Measurements from ENCODE around the gene DNAAF3. TPM values are rescaled to one million over a fixed set of nuclear protein-coding genes. Genes with fewer than 3 reads are reported as not detected.

DNAAF3 gene
- total RNA-seq, 1 donor from 2014 or later: 0.90 TPM

DNA sequence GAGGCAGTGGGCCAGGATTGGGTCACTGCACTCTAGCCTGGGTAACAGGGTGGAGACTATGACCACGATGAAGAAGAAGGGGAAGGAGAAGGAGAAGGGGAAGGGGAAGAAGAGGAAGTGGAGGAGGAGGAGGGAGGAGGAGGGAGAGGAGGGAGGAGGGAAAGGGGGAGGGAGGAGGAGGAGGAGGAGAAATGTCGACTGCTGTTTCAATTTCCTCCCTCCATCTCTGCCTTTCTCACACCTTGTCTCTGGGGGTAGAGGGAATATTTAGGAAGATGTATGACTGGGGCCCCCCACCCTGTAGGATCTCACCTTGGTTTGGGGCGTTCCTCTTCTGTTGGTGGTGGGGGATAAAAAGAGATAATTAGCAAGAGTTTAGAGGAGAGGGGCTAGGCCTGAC is 21.2 kb downstream of the DNAAF3 start:
- Mint-ChIP-seq H3K36me3 (ENCODE audit: low read depth) (no peaks in the 10 kb centered on the region), H3K27me3 (ENCODE audit: low read depth) (peaks cover 46% of the 10 kb centered on the region), H3K27ac (ENCODE audit: unreplicated experiment) (no peak overlapping the region), H3K9me3 (ENCODE audit: low read depth) (no peaks in the 10 kb centered on the region), H3K4me3 (ENCODE audit: unreplicated experiment) (no peak overlapping the region), H3K4me1 (ENCODE audit: low read depth) (peaks cover 3% of the 10 kb centered on the region)
- TF ChIP-seq, protein P1, sequence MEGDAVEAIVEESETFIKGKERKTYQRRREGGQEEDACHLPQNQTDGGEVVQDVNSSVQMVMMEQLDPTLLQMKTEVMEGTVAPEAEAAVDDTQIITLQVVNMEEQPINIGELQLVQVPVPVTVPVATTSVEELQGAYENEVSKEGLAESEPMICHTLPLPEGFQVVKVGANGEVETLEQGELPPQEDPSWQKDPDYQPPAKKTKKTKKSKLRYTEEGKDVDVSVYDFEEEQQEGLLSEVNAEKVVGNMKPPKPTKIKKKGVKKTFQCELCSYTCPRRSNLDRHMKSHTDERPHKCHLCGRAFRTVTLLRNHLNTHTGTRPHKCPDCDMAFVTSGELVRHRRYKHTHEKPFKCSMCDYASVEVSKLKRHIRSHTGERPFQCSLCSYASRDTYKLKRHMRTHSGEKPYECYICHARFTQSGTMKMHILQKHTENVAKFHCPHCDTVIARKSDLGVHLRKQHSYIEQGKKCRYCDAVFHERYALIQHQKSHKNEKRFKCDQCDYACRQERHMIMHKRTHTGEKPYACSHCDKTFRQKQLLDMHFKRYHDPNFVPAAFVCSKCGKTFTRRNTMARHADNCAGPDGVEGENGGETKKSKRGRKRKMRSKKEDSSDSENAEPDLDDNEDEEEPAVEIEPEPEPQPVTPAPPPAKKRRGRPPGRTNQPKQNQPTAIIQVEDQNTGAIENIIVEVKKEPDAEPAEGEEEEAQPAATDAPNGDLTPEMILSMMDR (IDR thresholded peaks at IDR 0.05): no peak
- no peak for DNase-seq (ENCODE audit: low spot score)

DNA sequence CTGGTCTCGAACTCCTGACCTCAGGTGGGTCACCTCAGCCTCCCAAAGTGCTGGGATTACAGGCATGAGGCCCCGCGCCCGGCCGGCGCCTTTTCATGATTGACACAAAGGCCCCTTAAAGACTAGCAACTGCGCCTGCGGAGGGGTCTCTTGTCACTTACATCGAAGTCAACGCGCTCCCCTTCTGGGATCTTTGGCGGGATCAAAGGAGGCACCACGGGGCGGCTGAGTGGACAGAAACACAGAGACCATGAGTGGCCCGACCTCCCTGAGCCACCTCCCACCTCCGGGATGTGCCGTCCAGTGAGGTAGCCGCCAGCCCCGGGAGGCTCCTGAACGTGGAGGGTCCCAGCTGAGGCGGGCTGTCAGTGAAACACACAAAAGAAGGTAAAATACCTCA is 24.7 kb downstream of the DNAAF3 start:
- H3K36me3 Mint-ChIP-seq (ENCODE audit: low read depth): no peaks in the 10 kb centered on the region
- TF ChIP-seq, protein P1 (IDR thresholded peaks at IDR 0.05): no peak
- peaks cover 3% of the 10 kb centered on the region for H3K4me1 Mint-ChIP-seq (ENCODE audit: low read depth)
- no peaks in the 10 kb centered on the region for H3K9me3 Mint-ChIP-seq (ENCODE audit: low read depth)
- H3K27ac Mint-ChIP-seq (ENCODE audit: unreplicated experiment): no peak overlapping the region
- H3K27me3 Mint-ChIP-seq (ENCODE audit: low read depth): peaks cover 30% of the 10 kb centered on the region
- no peak for DNase-seq (ENCODE audit: low spot score)
- H3K4me3 Mint-ChIP-seq (ENCODE audit: unreplicated experiment): peak overlapping the region; percentile 19

DNA sequence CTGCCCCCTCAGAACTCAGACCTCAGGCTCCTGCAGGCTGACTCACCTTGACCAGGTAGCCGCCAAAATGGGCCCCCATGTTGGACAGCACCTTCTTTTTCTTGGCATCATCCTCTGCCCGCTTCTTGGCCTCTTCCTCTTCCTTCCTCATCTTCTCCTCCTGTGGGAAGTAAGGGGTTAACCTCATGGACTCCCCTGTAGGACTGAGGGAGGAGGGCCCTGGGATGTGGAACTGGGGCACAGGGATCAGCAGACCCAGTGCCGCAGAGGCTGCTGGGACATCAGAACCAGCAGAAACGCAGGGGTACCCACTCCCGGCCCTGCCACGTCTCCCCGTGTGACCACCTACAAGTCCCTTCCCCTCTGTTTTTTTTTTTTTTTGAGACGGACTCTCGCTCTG is 28.5 kb downstream of the DNAAF3 start:
- peaks cover 3% of the 10 kb centered on the region for H3K4me1 Mint-ChIP-seq (ENCODE audit: low read depth)
- no peak overlapping the region for H3K4me3 Mint-ChIP-seq (ENCODE audit: unreplicated experiment)
- H3K9me3 Mint-ChIP-seq (ENCODE audit: low read depth): no peaks in the 10 kb centered on the region
- TF ChIP-seq, protein P1 (IDR thresholded peaks at IDR 0.05): no peak
- peaks cover 21% of the 10 kb centered on the region for H3K27me3 Mint-ChIP-seq (ENCODE audit: low read depth)
- no peak overlapping the region for H3K27ac Mint-ChIP-seq (ENCODE audit: unreplicated experiment)
- no peak for DNase-seq (ENCODE audit: low spot score)
- H3K36me3 Mint-ChIP-seq (ENCODE audit: low read depth): no peaks in the 10 kb centered on the region

DNA sequence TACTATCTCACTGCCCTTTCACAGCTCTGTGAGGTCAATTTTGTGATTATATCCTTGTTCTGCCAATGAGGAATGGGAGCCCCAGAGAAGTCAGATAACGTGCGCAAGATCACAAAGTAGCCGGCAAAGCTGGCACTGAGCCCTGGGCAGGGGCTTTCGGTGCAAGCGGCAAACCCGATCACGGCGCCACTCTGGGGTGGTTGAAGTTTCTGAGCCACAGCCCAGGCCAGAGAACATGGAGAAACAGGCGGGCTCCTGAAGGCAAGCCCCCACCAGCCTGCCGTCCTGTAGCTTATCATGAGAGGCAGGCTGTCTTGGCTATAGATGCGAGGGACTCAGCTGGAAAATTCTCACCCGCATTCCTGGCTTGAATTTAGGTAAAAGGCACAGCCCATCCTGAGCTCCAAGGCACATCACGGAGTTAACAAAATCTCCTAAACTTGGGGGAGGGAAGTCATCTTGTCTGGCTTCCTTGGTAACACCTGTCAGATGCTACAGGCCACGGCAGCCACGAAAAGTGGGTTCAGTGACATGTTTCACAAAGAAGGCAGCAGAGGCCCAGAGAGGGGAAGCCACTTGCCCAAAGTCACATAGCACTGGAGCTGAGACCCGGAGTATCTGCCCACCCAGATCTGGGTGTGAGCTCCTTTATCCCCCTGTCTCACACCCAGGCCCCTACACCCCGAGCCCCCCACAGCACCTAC is 29.9 kb downstream of the DNAAF3 start:
- Mint-ChIP-seq H3K4me1 (ENCODE audit: low read depth) (peaks cover 3% of the 10 kb centered on the region), H3K4me3 (ENCODE audit: unreplicated experiment) (no peak overlapping the region)

DNA sequence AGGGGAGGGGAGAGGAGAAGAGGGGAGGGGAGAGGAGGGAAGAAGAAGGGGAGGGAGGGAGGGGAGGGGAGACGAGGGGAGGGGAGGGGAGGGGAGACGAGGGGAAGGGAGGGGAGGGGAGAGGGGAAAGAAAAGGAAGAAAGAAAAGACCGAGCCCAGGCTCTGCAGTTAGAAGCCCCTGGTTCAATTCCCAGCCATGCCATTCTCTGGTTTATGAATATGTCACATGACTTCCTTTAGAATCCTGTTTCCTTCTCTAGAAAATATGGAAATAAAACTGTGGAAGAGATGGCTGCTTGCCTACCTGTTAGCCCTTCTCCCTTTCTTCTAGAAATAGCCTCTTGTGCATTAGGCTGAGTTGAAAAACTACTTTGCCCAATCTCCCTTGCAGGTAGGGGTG is 31.7 kb downstream of the DNAAF3 start:
- TF ChIP-seq, protein P1 (IDR thresholded peaks at IDR 0.05): no peak
- Mint-ChIP-seq H3K9me3 (ENCODE audit: low read depth) (no peaks in the 10 kb centered on the region), H3K36me3 (ENCODE audit: low read depth) (no peaks in the 10 kb centered on the region), H3K27me3 (ENCODE audit: low read depth) (peaks cover 33% of the 10 kb centered on the region), H3K4me3 (ENCODE audit: unreplicated experiment) (no peak overlapping the region), H3K27ac (ENCODE audit: unreplicated experiment) (no peak overlapping the region), H3K4me1 (ENCODE audit: low read depth) (no peaks in the 10 kb centered on the region)
- no peak for DNase-seq (ENCODE audit: low spot score)

More for the DNA sequence above, 29.9 kb downstream of the DNAAF3 start:
- DNase-seq (ENCODE audit: low spot score): no peak
- Mint-ChIP-seq H3K27me3 (ENCODE audit: low read depth) (peaks cover 25% of the 10 kb centered on the region), H3K27ac (ENCODE audit: unreplicated experiment) (no peak overlapping the region), H3K9me3 (ENCODE audit: low read depth) (no peaks in the 10 kb centered on the region), H3K36me3 (ENCODE audit: low read depth) (no peaks in the 10 kb centered on the region)
- TF ChIP-seq, protein P1 (IDR thresholded peaks at IDR 0.05): no peak
